Measurements from ENCODE around the gene APOL5.

Gene APOL5

DNA sequence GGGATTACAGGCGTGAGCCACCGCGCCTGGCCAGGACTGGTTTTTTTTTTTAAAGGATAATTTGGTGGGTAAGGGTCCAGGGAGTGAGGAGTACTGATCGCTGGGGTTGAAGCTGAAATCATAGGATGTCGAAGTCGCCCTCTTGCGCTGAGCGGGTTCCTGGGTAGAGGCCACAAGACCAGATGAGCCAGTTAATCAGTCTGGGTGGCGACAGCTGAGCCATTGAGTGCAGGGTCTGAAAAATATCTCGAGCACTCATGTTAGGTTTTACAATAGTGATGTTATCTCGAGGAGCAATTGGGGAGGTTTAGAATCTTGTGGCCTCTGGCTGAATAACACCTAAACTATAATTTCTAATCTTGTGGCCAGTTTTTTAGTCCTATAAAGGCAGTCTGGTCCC is 7.8 kb downstream of the APOL5 start:
- DNase-seq (ENCODE audit: low spot score): no peak
- in situ Hi-C loops (cut with MboI; ENCODE audit: low pct_unique_long_range_greater_than_20kb, low sequenced_read_pairs, unreplicated experiment): no loop called here
- TF ChIP-seq, protein P1, sequence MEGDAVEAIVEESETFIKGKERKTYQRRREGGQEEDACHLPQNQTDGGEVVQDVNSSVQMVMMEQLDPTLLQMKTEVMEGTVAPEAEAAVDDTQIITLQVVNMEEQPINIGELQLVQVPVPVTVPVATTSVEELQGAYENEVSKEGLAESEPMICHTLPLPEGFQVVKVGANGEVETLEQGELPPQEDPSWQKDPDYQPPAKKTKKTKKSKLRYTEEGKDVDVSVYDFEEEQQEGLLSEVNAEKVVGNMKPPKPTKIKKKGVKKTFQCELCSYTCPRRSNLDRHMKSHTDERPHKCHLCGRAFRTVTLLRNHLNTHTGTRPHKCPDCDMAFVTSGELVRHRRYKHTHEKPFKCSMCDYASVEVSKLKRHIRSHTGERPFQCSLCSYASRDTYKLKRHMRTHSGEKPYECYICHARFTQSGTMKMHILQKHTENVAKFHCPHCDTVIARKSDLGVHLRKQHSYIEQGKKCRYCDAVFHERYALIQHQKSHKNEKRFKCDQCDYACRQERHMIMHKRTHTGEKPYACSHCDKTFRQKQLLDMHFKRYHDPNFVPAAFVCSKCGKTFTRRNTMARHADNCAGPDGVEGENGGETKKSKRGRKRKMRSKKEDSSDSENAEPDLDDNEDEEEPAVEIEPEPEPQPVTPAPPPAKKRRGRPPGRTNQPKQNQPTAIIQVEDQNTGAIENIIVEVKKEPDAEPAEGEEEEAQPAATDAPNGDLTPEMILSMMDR (IDR thresholded peaks at IDR 0.05; ENCODE audit: extremely low read depth, insufficient read depth, missing control alignments): no peak

DNA sequence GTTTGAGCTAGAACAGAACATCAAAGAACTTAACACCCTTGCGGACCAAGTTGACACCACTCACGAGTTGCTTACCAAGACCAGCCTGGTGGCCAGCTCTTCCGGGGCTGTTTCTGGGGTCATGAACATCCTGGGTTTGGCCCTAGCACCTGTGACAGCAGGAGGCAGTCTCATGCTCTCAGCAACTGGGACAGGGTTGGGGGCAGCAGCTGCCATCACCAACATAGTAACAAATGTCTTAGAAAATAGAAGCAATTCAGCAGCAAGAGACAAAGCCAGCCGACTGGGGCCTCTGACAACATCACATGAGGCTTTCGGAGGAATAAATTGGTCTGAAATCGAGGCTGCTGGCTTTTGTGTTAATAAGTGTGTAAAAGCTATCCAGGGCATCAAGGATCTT is 8.7 kb downstream of the APOL5 start:
- TF ChIP-seq, protein P1 (IDR thresholded peaks at IDR 0.05; ENCODE audit: extremely low read depth, insufficient read depth, missing control alignments): no peak
- in situ Hi-C loops (cut with MboI; ENCODE audit: low pct_unique_long_range_greater_than_20kb, low sequenced_read_pairs, unreplicated experiment): no loop called here

DNA sequence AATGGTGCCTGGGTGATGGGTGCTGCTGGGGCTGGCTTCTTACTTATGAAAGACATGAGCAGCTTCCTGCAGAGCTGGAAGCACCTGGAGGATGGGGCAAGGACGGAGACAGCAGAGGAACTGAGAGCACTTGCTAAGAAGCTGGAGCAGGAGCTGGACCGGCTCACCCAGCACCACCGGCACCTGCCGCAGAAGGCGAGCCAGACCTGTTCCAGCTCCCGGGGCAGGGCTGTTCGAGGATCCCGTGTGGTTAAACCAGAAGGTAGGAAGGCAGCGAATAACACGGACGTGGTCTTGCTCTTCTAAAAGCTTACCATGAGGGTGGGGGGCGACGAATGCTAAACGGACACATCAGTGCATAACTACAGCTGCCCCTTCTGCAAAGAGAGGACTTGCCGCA is 9.3 kb downstream of the APOL5 start:
- TF ChIP-seq, protein P1 (IDR thresholded peaks at IDR 0.05; ENCODE audit: extremely low read depth, insufficient read depth, missing control alignments): no peak
- no peak for DNase-seq (ENCODE audit: low spot score)
- in situ Hi-C loops (cut with MboI; ENCODE audit: low pct_unique_long_range_greater_than_20kb, low sequenced_read_pairs, unreplicated experiment): no loop called here

More for the DNA sequence above, 8.7 kb downstream of the APOL5 start:
- no peak for DNase-seq (ENCODE audit: low spot score)

DNA sequence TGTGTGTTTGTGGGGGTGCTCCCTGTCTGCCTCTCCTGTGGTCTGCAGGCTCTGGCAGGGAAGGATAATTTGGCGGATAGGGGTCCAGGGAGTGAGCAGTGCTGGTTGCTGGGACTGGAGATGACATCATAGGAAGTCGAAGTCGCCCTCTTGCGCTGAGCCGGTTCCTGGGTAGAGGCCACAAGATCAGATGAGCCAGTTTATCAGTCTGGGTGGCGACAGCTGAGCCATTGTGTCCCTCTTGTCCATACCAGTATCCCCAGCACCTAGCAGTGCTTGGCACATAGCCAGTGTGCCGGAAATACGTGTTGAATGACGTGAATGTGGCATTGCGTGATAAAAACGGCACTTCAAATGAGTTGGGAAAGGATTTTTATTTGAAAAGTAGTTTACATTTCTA is 9.8 kb downstream of the APOL5 start:
- DNase-seq (ENCODE audit: low spot score): no peak
- TF ChIP-seq, protein P1 (IDR thresholded peaks at IDR 0.05; ENCODE audit: extremely low read depth, insufficient read depth, missing control alignments): no peak
- in situ Hi-C loops (cut with MboI; ENCODE audit: low pct_unique_long_range_greater_than_20kb, low sequenced_read_pairs, unreplicated experiment): no loop called here

DNA sequence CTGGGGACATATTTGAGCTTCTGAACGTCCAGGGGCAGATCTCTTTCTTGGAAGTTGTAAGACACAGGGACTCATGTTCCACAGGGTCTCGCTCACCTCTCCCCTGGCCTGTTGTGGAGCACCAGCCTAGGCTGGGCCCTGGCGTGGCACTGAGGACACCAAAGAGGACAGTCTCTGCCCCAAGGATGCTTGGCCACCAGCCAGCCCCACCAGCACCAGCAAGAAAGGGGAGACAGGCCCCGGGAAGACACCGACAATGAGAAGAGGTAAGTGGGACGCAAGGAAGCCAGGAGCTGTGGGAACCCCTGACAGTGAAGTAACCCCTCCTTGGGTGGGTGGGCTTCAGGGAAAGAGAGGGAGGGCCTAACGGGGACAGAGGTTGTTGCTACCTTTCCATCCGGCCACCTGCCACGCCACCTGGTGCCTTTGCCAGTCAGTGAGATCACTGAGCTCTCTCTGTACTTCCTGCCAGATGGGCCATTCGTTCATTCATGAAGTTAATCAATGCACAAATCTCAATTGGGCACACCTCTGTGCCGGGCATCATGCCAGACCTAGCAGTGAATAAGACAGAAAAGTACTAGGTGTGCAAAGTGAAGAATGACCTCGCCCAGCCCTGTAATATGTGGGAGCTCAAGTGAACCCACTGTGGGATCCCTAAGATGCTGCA is 11.1 kb downstream of the APOL5 start:
- DNase-seq (ENCODE audit: low spot score): no peak
- in situ Hi-C loops (cut with MboI; ENCODE audit: low pct_unique_long_range_greater_than_20kb, low sequenced_read_pairs, unreplicated experiment): no loop called here
- TF ChIP-seq, protein P1 (IDR thresholded peaks at IDR 0.05; ENCODE audit: extremely low read depth, insufficient read depth, missing control alignments): no peak

DNA sequence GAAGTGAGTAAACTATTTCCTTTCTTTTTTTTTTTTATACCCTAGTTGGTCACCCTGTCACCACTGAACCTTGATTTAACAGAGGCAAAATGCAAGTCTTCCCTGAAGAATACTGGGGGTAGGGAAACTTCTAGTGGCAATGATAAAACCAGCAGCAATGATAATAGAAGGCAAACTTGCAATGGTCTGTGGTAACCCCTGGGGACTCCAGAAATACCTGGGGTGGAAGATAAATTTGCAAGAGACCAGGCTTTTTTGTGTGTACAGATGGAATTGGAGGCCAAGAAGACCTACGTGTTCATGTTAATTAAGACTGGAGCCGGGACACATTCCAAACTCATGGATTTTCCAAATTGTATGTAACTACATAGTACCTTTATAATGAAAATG is 11.6 kb downstream of the APOL5 start:
- DNase-seq (ENCODE audit: low spot score): no peak
- in situ Hi-C loops (cut with MboI; ENCODE audit: low pct_unique_long_range_greater_than_20kb, low sequenced_read_pairs, unreplicated experiment): no loop called here
- TF ChIP-seq, protein P1 (IDR thresholded peaks at IDR 0.05; ENCODE audit: extremely low read depth, insufficient read depth, missing control alignments): no peak
